ENCODE data around the gene COLEC12. TPM values are rescaled to one million over a fixed set of nuclear protein-coding genes. Genes with fewer than 3 reads are reported as not detected.

The COLEC12 gene
- total RNA-seq, 1 donor from 2014 or later, result 7.3 TPM

DNA sequence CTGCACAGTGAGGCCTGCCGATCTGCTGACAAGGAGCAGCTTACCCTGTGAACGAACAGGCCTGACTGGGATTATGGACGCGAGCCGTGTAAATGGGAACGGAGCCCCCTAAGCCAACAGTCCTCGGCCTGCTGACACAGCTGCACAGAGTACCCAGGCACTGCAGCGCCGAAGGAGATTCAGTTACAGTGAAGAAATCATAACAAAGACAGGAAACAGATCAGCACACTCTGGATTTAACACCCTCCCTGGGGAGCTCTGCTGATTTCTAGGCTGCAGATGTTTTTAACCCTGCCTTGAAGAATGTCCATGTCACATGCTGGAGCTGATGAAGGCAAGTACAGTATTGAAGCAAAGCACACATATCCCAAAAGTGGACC, 43.4 kb downstream of the COLEC12 start:
- peak; percentile 58 for DNase-seq
- peak overlapping the region; percentile 40 for H3K4me3 ChIP-seq
- H3K9me3 ChIP-seq (replicated peaks), result peaks cover 7% of the 10 kb centered on the region
- H3K4me1 ChIP-seq, result peaks cover 41% of the 10 kb centered on the region
- peak overlapping the region; percentile 85 for H3K27ac ChIP-seq (replicated peaks)
- H3K36me3 ChIP-seq, result no peaks in the 10 kb centered on the region
- intact Hi-C loops (cut with micrococcal nuclease), result no loop called here
- peaks cover 56% of the 10 kb centered on the region for H3K27me3 ChIP-seq (ENCODE audit: low read depth)
- TF ChIP-seq, protein P1, sequence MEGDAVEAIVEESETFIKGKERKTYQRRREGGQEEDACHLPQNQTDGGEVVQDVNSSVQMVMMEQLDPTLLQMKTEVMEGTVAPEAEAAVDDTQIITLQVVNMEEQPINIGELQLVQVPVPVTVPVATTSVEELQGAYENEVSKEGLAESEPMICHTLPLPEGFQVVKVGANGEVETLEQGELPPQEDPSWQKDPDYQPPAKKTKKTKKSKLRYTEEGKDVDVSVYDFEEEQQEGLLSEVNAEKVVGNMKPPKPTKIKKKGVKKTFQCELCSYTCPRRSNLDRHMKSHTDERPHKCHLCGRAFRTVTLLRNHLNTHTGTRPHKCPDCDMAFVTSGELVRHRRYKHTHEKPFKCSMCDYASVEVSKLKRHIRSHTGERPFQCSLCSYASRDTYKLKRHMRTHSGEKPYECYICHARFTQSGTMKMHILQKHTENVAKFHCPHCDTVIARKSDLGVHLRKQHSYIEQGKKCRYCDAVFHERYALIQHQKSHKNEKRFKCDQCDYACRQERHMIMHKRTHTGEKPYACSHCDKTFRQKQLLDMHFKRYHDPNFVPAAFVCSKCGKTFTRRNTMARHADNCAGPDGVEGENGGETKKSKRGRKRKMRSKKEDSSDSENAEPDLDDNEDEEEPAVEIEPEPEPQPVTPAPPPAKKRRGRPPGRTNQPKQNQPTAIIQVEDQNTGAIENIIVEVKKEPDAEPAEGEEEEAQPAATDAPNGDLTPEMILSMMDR (IDR thresholded peaks at IDR 0.05; ENCODE audit: borderline replicate concordance), result no peak

GRCh38 chr18:456361-457139, 44.0 kb downstream of the COLEC12 start:
- peak overlapping the region; percentile 40 for H3K4me3 ChIP-seq
- peaks cover 13% of the 10 kb centered on the region for H3K9me3 ChIP-seq (replicated peaks)
- peaks cover 50% of the 10 kb centered on the region for H3K27me3 ChIP-seq (ENCODE audit: low read depth)
- peak overlapping the region; percentile 85 for H3K27ac ChIP-seq (replicated peaks)
- intact Hi-C loops (cut with micrococcal nuclease), result no loop called here
- peak; percentile 56 for DNase-seq
- H3K4me1 ChIP-seq, result peaks cover 41% of the 10 kb centered on the region
- TF ChIP-seq, protein P1 (IDR thresholded peaks at IDR 0.05; ENCODE audit: borderline replicate concordance), result no peak
- H3K36me3 ChIP-seq, result no peaks in the 10 kb centered on the region

DNA sequence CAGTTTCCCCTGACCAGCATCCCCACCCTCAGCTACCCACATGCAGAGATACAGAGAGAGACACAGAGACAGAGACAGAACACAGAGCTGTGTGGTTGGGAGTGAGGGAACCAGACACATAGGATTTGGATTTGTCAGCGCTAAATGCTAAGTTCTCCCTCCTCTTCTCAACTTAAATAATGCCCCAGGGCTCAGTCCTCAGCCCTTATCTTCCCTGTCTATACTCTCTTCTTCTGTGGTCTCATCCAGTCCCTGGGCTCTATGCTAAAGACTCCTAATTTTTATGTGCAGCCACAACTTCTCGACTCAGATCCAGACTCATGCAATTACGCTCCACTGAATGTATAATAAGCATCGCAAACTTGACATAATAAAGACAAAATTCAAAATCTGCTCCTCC, 47.1 kb downstream of the COLEC12 start:
- intact Hi-C loops (cut with micrococcal nuclease), result no loop called here
- H3K4me1 ChIP-seq, result peaks cover 25% of the 10 kb centered on the region
- TF ChIP-seq, protein P1 (IDR thresholded peaks at IDR 0.05; ENCODE audit: borderline replicate concordance), result no peak
- peak overlapping the region; percentile 23 for H3K27ac ChIP-seq (replicated peaks)
- DNase-seq, result no peak
- H3K9me3 ChIP-seq (replicated peaks), result peaks cover 31% of the 10 kb centered on the region
- no peak overlapping the region for H3K4me3 ChIP-seq
- H3K36me3 ChIP-seq, result no peaks in the 10 kb centered on the region
- peaks cover 25% of the 10 kb centered on the region for H3K27me3 ChIP-seq (ENCODE audit: low read depth)

DNA sequence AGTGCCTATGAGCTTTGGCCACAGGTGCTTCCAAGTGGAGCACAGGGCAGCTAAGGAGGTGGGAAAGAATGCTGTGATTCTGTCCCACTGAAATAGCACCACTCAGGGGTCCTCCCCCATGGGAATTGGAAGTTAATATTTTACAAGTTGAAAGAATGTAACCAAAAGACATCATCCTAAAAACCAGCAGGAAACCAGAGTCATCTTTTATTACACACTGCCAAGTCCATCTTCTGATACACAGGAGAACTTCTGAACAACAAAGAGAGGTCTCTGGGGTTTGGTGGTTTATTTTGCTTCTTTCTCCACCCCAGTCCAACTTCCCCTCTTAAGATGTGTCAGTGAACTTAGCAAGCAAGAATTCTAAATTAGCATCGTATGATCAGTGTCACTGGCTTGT, 47.7 kb downstream of the COLEC12 start:
- Histone ChIP-seq H3K4me1 (peaks cover 20% of the 10 kb centered on the region), H3K27ac (replicated peaks) (peak overlapping the region; percentile 23), H3K27me3 (ENCODE audit: low read depth) (peaks cover 20% of the 10 kb centered on the region), H3K4me3 (no peak overlapping the region), H3K36me3 (no peaks in the 10 kb centered on the region), H3K9me3 (replicated peaks) (peaks cover 31% of the 10 kb centered on the region)
- DNase-seq, result no peak
- intact Hi-C loops (cut with micrococcal nuclease), result no loop called here
- TF ChIP-seq, protein P1 (IDR thresholded peaks at IDR 0.05; ENCODE audit: borderline replicate concordance), result no peak

- H3K4me1 ChIP-seq, result no peaks in the 10 kb centered on the region
- DNase-seq, result no peak
- H3K9me3 ChIP-seq (replicated peaks), result peaks cover 31% of the 10 kb centered on the region
- H3K27ac ChIP-seq (replicated peaks), result peak overlapping the region; percentile 10
- no peak overlapping the region for H3K4me3 ChIP-seq
- TF ChIP-seq, protein P1 (IDR thresholded peaks at IDR 0.05; ENCODE audit: borderline replicate concordance), result no peak
- no peaks in the 10 kb centered on the region for H3K36me3 ChIP-seq
- H3K27me3 ChIP-seq (ENCODE audit: low read depth), result no peaks in the 10 kb centered on the region
- intact Hi-C loops (cut with micrococcal nuclease), result no loop called here
Measured at GRCh38 chr18:449374-449773, 51.1 kb downstream of the COLEC12 start.
